Effector CD4-positive, alpha-beta T cell (primary cell): ENCODE measurements around the gene LCMT2.

ENCODE experiments used
- DNase-seq: peaks from one replicate; pipeline ENCODE4 v3.0.0-alpha.2; 2020

The LCMT2 gene

GRCh38 chr15:43275740-43276562 is 54.4 kb downstream of the LCMT2 start:
- DNase-seq = no peak

GRCh38 chr15:43274136-43274535 is 56.2 kb downstream of the LCMT2 start:
- DNase-seq = no peak
